ENCODE measurements around the gene DNAH8.

DNA sequence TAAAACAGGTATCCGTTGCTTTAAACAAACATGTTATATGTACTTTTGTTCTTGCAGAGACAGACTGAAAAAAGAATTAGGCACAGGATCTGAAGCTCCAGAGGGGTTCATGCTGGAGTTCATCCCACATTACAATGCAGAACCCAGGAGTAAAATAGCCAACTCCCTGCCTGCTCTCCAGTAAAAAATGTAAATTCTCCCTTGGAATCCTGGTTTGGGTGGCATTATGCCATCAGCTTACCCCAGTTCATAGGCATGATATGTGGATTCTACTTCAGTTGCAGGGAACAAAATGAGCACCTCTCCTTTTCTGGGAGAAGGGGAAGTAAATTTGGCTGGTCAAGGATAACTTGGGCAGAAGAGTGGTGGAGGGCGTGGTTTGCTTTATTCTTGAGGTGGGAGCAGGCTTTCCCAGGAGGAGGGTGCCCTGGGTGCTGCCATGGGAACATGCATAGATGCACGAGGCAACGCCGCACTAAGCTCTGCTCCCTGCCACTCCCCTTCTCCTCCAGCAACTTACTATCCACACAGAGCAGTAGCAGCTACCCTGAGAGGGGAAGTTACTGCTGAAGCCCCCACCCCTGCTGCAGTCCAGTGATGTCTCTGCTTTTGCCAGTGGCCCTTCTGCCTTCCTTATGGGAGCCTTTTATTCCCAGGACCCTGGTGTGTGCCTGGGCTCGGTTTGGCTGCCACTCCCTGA, 261.8 kb downstream of the DNAH8 start:
- TF ChIP-seq, protein P1, sequence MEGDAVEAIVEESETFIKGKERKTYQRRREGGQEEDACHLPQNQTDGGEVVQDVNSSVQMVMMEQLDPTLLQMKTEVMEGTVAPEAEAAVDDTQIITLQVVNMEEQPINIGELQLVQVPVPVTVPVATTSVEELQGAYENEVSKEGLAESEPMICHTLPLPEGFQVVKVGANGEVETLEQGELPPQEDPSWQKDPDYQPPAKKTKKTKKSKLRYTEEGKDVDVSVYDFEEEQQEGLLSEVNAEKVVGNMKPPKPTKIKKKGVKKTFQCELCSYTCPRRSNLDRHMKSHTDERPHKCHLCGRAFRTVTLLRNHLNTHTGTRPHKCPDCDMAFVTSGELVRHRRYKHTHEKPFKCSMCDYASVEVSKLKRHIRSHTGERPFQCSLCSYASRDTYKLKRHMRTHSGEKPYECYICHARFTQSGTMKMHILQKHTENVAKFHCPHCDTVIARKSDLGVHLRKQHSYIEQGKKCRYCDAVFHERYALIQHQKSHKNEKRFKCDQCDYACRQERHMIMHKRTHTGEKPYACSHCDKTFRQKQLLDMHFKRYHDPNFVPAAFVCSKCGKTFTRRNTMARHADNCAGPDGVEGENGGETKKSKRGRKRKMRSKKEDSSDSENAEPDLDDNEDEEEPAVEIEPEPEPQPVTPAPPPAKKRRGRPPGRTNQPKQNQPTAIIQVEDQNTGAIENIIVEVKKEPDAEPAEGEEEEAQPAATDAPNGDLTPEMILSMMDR (IDR thresholded peaks at IDR 0.05; ENCODE audit: insufficient read depth, low read length, poor library complexity, severe bottlenecking): no peak
- no peak for TF ChIP-seq EZH2phosphoT487 (conservative IDR thresholded peaks at IDR 0.05; ENCODE audit: low read length)

Measured in SU-DHL-6 (cell line).